HG03159 (cell line): Measurements from ENCODE around the gene KRT15.

Experiments
- ATAC-seq: cut with Tn5 transposase; IDR thresholded peaks from one replicate; pipeline ENCODE4 v1.9.1; 2021; ENCODE audit warnings: mild to moderate bottlenecking, moderate library complexity; ENCODE audit not compliant: unreplicated experiment

The KRT15 gene

GRCh38 chr17:41527063-41528023, 8.7 kb upstream of the KRT15 start:
- ATAC-seq, result no peak

- ATAC-seq, result no peak
Observed at GRCh38 chr17:41524261-41524660, 5.6 kb upstream of the KRT15 start.

GRCh38 chr17:41523787-41524186, 5.1 kb upstream of the KRT15 start:
- ATAC-seq, result no peak

GRCh38 chr17:41523225-41523593, 4.5 kb upstream of the KRT15 start:
- ATAC-seq, result no peak

GRCh38 chr17:41522301-41523224, 3.9 kb upstream of the KRT15 start:
- no peak for ATAC-seq

GRCh38 chr17:41521574-41522261, 3.0 kb upstream of the KRT15 start:
- ATAC-seq, result no peak

- ATAC-seq, result no peak
Observed at GRCh38 chr17:41520821-41521521, 2.3 kb upstream of the KRT15 start.

- ATAC-seq, result no peak
Observed at GRCh38 chr17:41519501-41520224, 973 bp upstream of the KRT15 start.

GRCh38 chr17:41518031-41518430, 659 bp downstream of the KRT15 start:
- no peak for ATAC-seq

GRCh38 chr17:41516830-41517283, 1.8 kb downstream of the KRT15 start:
- no peak for ATAC-seq

- no peak for ATAC-seq
Observed at GRCh38 chr17:41516147-41516829, 2.4 kb downstream of the KRT15 start.

GRCh38 chr17:41513168-41513547, 5.5 kb downstream of the KRT15 start:
- no peak for ATAC-seq

- ATAC-seq, result no peak
Observed at GRCh38 chr17:41512546-41513167, 6.0 kb downstream of the KRT15 start.

- ATAC-seq, result no peak
Observed at GRCh38 chr17:41511716-41512115, 7.0 kb downstream of the KRT15 start.

- no peak for ATAC-seq
Observed at GRCh38 chr17:41511116-41511515, 7.6 kb downstream of the KRT15 start.

- no peak for ATAC-seq
Observed at GRCh38 chr17:41510251-41511065, 8.2 kb downstream of the KRT15 start.

GRCh38 chr17:41507315-41507880, 11.3 kb downstream of the KRT15 start:
- no peak for ATAC-seq
